Measurements from ENCODE around the gene SPINT2.
"Not testable (repeated sequence)": the region's sequence is repeated elsewhere in the genome, so short reads cannot be mapped to it uniquely, and the experiment has no call there.

Gene SPINT2, protein sequence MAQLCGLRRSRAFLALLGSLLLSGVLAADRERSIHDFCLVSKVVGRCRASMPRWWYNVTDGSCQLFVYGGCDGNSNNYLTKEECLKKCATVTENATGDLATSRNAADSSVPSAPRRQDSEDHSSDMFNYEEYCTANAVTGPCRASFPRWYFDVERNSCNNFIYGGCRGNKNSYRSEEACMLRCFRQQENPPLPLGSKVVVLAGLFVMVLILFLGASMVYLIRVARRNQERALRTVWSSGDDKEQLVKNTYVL

DNA sequence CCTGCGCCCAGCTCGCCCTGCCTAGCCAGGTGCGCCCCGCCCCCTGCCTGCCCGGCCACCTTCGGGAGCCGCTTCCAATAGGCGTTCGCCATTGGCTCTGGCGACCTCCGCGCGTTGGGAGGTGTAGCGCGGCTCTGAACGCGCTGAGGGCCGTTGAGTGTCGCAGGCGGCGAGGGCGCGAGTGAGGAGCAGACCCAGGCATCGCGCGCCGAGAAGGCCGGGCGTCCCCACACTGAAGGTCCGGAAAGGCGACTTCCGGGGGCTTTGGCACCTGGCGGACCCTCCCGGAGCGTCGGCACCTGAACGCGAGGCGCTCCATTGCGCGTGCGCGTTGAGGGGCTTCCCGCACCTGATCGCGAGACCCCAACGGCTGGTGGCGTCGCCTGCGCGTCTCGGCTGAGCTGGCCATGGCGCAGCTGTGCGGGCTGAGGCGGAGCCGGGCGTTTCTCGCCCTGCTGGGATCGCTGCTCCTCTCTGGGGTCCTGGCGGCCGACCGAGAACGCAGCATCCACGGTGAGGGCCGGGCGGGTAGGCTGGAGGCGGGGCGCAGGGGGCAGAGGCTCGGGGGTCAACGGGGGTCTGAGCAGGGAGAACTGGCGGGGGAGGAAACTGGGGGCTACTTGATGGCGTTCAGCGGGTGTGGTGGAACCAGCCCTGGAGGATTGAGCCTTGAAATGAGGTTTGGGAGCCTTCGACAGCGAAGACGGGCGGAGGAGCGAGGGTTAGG, at the start of gene SPINT2:
SPINT2 (plus strand) TSS at position 88 of the 727 bp plus-strand sequence; CDS start at position 408, 320 bp downstream.
- no peak for DNase-seq (ENCODE audit: low spot score)

GRCh38 chr19:38216785-38217641, 47.4 kb upstream of the SPINT2 start:
- no peak for DNase-seq (ENCODE audit: low spot score)

- DNase-seq (ENCODE audit: low spot score), result no peak
These were observed 46.2 kb upstream of the SPINT2 start for GRCh38 chr19:38218204-38218603.

DNA sequence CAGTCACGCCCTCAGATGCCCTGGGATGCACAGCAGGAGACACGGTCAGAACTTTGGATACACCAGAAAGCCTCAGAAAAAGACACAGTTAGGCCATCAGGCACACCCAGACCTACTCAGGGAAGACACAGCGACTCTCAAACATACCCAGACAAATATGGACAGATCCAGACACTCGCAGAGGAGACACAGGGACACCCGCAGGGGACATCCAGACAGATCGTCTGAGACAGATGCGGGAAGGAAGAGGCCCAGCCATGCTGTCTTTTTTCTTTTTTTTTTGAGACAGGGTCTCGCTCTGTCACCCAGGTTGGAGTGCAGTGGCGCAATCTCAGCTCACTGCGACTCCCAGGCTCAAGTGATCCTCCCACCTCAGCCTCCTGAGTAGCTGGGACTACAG, 45.2 kb upstream of the SPINT2 start:
- DNase-seq (ENCODE audit: low spot score), result no peak

GRCh38 chr19:38221421-38221820, 43.0 kb upstream of the SPINT2 start:
- DNase-seq (ENCODE audit: low spot score), result no peak

GRCh38 chr19:38221919-38222830, 42.2 kb upstream of the SPINT2 start:
- no peak for DNase-seq (ENCODE audit: low spot score)

- DNase-seq (ENCODE audit: low spot score), result no peak
These were observed 41.3 kb upstream of the SPINT2 start for GRCh38 chr19:38223119-38223523.

DNA sequence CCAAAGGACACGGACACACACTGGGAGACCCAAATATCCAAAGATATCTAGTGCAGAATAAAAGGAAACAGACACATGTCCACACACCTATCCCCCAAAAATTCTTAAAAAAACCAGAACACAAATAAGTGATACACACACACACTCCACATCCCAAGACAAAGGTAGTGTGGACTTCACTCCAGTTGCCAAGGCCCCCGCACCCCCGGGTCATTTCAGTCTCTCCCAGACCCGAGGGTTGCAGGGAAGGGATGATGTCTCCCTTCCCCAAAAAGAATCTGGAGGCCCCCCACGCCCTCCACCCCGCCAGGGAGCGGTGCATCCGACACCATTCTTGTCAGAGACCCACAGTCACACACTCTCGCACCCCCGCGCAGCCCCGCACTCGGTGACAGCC, 40.8 kb upstream of the SPINT2 start:
- no peak for DNase-seq (ENCODE audit: low spot score)

GRCh38 chr19:38224014-38224862, 40.1 kb upstream of the SPINT2 start, which contains the start of gene DPF1:
TSS of gene DPF1 (minus strand) at chr19:38224222. CDS start at chr19:38224142, 80 bp downstream.
- peak; percentile 77 for DNase-seq (ENCODE audit: low spot score)

GRCh38 chr19:38224863-38225218, 39.5 kb upstream of the SPINT2 start:
- not testable (repeated sequence) for DNase-seq (ENCODE audit: low spot score)

- no peak for DNase-seq (ENCODE audit: low spot score)
These were observed 36.9 kb upstream of the SPINT2 start for GRCh38 chr19:38227287-38228004.

DNA sequence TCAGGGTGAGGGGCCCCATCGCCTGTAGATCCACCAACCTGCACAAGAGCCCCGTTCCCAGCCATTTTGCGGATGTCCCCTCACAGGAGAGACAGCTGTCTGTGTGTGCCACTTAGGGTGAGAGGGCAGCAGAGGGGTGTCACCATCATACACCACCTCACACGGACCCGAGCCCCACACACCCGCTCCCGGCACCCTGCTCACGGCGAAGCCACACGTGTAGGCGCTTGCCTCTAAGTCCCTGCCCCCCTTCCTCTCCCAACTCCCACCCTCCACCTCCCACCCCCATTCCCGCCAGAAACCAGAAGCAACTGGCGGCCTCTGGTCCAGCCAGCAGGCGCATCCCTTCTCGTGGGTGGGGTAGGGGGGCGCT, 36.4 kb upstream of the SPINT2 start:
- no peak for DNase-seq (ENCODE audit: low spot score)

DNA sequence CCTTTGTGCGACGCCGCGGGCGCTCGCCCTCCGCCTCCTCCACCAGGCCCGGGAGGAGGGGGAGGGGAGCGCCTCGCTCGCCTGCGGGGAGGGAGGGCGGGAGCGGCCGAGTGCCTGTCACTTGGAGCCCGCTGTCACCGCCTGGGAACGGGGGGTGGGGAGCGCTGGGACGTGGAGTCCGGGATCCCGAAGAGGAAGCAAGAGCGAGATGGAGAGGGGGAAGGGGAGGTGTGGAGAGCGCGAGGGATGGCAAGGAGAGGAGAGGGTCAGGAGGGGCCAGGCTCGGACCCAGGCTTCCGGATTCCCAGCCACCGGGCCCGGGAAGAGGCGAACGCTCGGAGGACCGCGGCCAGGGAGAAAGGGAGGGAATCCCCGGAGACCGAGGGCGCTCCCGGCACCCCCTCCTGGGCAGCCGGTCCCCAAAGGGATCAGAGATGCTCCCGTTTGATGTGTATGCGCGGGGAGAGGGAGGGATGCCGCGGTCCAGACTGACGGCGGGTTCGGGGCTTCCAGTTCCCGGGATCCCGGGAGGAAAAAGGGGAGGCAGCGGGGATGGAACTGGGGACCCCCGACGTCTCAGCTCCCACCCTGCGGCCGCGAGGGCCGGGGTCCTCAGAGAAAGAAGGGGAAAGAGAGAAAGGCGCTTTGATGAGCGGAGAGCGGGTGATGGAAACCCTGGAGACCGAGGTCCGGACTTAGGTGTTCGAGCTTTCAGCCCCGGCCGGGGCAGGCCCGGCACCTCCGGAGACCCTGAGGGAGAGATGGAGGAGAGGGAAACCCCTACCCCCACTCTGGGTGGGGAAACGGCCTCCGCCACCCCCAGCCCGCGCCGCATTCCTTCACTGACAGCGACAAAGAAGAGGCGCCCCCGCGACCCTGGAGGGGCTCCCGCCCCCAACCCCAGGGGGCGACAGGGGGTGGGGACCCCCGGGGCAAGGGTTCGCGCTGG, 35.6 kb upstream of the SPINT2 start:
- no peak for DNase-seq (ENCODE audit: low spot score)

DNA sequence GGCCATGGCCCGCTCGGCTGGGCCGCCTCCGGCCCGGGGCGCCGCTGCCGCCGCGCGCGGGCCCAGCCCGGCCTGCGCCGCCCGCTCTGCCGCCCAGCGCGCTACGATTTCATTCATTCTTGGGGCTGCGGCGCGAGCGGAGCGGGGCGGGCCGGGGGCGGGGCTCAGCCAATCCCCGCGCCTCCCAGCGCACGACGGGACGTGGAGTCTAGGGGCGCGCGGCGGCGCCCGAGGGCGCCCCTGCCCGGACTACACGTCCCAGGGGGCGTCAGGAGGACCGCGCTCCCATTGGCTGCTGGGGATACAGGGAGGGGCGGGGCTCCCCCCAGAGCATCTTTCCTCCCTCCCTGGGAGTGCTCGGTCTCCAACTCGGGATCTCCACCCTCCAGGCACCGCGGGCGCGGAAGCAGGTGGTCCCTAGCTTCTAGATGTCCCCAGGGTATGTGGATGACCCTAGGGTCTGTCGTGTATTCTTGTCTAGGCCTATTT, 34.7 kb upstream of the SPINT2 start:
- DNase-seq (ENCODE audit: low spot score), result no peak

GRCh38 chr19:38230506-38231133, 33.8 kb upstream of the SPINT2 start:
- not testable (repeated sequence) for DNase-seq (ENCODE audit: low spot score)

DNA sequence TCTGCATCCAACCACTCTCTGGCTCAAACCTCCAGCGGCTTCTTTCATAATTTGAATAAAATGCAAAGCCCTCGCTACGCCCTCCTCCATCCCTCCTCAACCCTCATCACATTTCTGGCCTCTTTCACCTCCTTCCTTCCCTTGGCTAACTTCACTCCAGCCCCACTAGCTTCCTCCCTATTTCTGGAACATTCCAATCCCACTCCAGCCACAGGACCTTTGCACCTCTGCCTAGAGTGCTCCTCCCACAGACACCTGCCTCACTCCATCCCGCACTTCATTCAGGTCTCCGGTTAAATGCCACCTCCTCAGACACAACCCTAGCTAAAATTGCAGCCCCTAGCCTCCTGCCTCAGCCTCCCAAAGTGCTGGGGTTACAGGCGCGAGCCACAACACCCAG, 32.5 kb upstream of the SPINT2 start:
- no peak for DNase-seq (ENCODE audit: low spot score)

DNA sequence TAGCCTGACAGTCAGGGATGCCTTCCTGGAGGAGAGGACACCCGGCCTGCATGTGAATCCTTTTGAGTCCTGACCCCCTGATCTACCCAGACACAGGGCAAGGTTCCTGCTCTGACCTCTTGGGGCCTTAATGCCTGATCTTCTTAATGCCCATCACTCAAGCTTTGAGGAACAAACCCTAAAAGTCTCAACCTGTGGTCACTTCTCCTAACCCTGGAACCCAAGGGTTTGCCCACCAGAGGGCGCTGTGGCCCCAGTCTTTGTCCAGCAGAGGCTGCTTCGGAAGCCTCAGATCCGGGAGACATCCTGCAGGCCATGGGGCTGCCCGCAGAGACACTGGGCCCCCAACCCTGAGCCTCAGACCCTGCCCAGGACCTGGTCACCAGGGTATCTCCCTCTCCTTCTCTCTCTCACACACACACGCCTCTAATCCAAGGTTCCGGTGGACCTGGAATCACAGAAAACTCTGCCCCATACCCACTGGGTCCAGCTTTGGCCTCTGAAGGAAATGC, 30.6 kb upstream of the SPINT2 start:
- DNase-seq (ENCODE audit: low spot score), result peak; percentile 73

DNA sequence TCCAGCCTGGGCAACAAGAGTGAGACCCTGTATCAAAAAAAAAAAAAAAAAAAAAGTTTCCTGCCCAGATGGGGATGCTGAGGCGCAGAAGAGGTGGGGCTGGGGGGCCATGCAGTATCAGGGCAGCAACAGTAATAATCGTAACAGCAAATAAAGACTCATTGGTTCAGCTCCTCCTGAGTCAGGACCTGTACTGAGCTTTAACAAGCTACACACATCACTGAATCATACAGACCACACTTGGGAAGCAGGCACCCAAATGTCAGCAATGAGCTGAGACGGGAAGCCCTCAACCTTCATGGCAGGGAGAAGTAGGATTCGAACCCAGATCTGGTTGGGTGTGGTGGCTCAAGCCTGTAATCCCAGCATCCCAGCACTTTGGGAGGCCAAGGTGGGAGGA, 29.8 kb upstream of the SPINT2 start:
- no peak for DNase-seq (ENCODE audit: low spot score)

Data from LoVo (cell line).